ENCODE measurements around the gene KLHL7.

Gene KLHL7

GRCh38 chr7:23105644-23106056, at the start of gene KLHL7:
KLHL7 (plus strand) TSS chr7:23105785; CDS start chr7:23106027, 242 bp downstream.
- peak; percentile 98 for DNase-seq

GRCh38 chr7:23058408-23059096, 47.0 kb upstream of the KLHL7 start:
- no peak for DNase-seq

GRCh38 chr7:23061327-23061726, 44.3 kb upstream of the KLHL7 start:
- DNase-seq, result no peak

GRCh38 chr7:23062452-23062851, 43.1 kb upstream of the KLHL7 start:
- DNase-seq, result no peak

GRCh38 chr7:23065974-23066373, 39.6 kb upstream of the KLHL7 start:
- no peak for DNase-seq

GRCh38 chr7:23067271-23067670, 38.3 kb upstream of the KLHL7 start:
- no peak for DNase-seq

- DNase-seq, result no peak
These were observed 33.5 kb upstream of the KLHL7 start for GRCh38 chr7:23072048-23072447.

- no peak for DNase-seq
These were observed 32.7 kb upstream of the KLHL7 start for GRCh38 chr7:23072922-23073321.

- DNase-seq, result no peak
These were observed 30.9 kb upstream of the KLHL7 start for GRCh38 chr7:23074443-23075261.

- DNase-seq, result no peak
These were observed 30.0 kb upstream of the KLHL7 start for GRCh38 chr7:23075571-23075970.

GRCh38 chr7:23076772-23077171, 28.8 kb upstream of the KLHL7 start:
- no peak for DNase-seq

- no peak for DNase-seq
These were observed 12.5 kb upstream of the KLHL7 start for GRCh38 chr7:23093111-23093510.

GRCh38 chr7:23093546-23093945, 12.0 kb upstream of the KLHL7 start:
- no peak for DNase-seq

GRCh38 chr7:23096518-23097290, 8.9 kb upstream of the KLHL7 start:
- no peak for DNase-seq

GRCh38 chr7:23098029-23098428, 7.6 kb upstream of the KLHL7 start:
- no peak for DNase-seq

- DNase-seq, result no peak
These were observed 7.1 kb upstream of the KLHL7 start for GRCh38 chr7:23098460-23098859.

GRCh38 chr7:23100697-23101096, 4.9 kb upstream of the KLHL7 start:
- DNase-seq, result no peak

- DNase-seq, result no peak
These were observed 420 bp upstream of the KLHL7 start for GRCh38 chr7:23105086-23105643.

GRCh38 chr7:23106057-23106822, 655 bp downstream of the KLHL7 start:
- DNase-seq, result no peak

- no peak for DNase-seq
These were observed 1.5 kb downstream of the KLHL7 start for GRCh38 chr7:23106823-23107663.

GRCh38 chr7:23107781-23108180, 2.2 kb downstream of the KLHL7 start:
- no peak for DNase-seq

Measured in activated T-cell treated with anti-CD3 and anti-CD28 coated beads, Interleukin-2, amount 50 U/mL, for 1 hour (primary cell).